ENCODE data around the gene ANKIB1.
"Not testable (repeated sequence)": the region's sequence is repeated elsewhere in the genome, so short reads cannot be mapped to it uniquely, and the experiment has no call there.

Gene ANKIB1

GRCh38 chr7:92352009-92352408, 106.2 kb downstream of the ANKIB1 start:
- in situ Hi-C loops (cut with HindIII; ENCODE audit: low sequenced_read_pairs) = no loop called here
- no peak for DNase-seq (ENCODE audit: low read depth, low spot score)
- TF ChIP-seq CTCF (IDR thresholded peaks at IDR 0.05; ENCODE audit: low read depth, low read length) = no peak
- H3K4me3 ChIP-seq (ENCODE audit: low read depth, low read length) = no peak overlapping the region

GRCh38 chr7:92354214-92354613, 108.4 kb downstream of the ANKIB1 start:
- TF ChIP-seq CTCF (IDR thresholded peaks at IDR 0.05; ENCODE audit: low read depth, low read length) = no peak
- H3K4me3 ChIP-seq (ENCODE audit: low read depth, low read length) = no peak overlapping the region
- no peak for DNase-seq (ENCODE audit: low read depth, low spot score)
- in situ Hi-C loops (cut with HindIII; ENCODE audit: low sequenced_read_pairs) = no loop called here

- H3K4me3 ChIP-seq (ENCODE audit: low read depth, low read length) = no peak overlapping the region
- TF ChIP-seq CTCF (IDR thresholded peaks at IDR 0.05; ENCODE audit: low read depth, low read length) = no peak
- no peak for DNase-seq (ENCODE audit: low read depth, low spot score)
- in situ Hi-C loops (cut with HindIII; ENCODE audit: low sequenced_read_pairs) = no loop called here
Observed at GRCh38 chr7:92356406-92356805, 110.6 kb downstream of the ANKIB1 start.

- DNase-seq (ENCODE audit: low read depth, low spot score) = no peak
- no peak overlapping the region for H3K4me3 ChIP-seq (ENCODE audit: low read depth, low read length)
- in situ Hi-C loops (cut with HindIII; ENCODE audit: low sequenced_read_pairs) = no loop called here
- TF ChIP-seq CTCF (IDR thresholded peaks at IDR 0.05; ENCODE audit: low read depth, low read length) = no peak
Observed at GRCh38 chr7:92357260-92357659, 111.5 kb downstream of the ANKIB1 start.

GRCh38 chr7:92359179-92359578, 113.4 kb downstream of the ANKIB1 start:
- in situ Hi-C loops (cut with HindIII; ENCODE audit: low sequenced_read_pairs); H3K4me3 ChIP-seq (ENCODE audit: low read depth, low read length); DNase-seq (ENCODE audit: low read depth, low spot score): not testable (repeated sequence)

- in situ Hi-C loops (cut with HindIII; ENCODE audit: low sequenced_read_pairs) = no loop called here
- no peak for DNase-seq (ENCODE audit: low read depth, low spot score)
- TF ChIP-seq CTCF (IDR thresholded peaks at IDR 0.05; ENCODE audit: low read depth, low read length) = no peak
- no peak overlapping the region for H3K4me3 ChIP-seq (ENCODE audit: low read depth, low read length)
Observed at GRCh38 chr7:92359801-92360200, 114.0 kb downstream of the ANKIB1 start.

GRCh38 chr7:92360387-92360786, 114.6 kb downstream of the ANKIB1 start:
- TF ChIP-seq CTCF (IDR thresholded peaks at IDR 0.05; ENCODE audit: low read depth, low read length) = no peak
- in situ Hi-C loops (cut with HindIII; ENCODE audit: low sequenced_read_pairs) = no loop called here
- DNase-seq (ENCODE audit: low read depth, low spot score) = no peak
- no peak overlapping the region for H3K4me3 ChIP-seq (ENCODE audit: low read depth, low read length)

Measured in astrocyte of the spinal cord (primary cell).